GM12878 (cell line): Measurements from ENCODE around the gene WDR59. TPM values are rescaled to one million over a fixed set of nuclear protein-coding genes. Genes with fewer than 3 reads are reported as not detected.

Experiments
- ATAC-seq: fragments of 200-7000 bp; cut with Tn5 transposase; 3 replicates; pipeline ENCODE4 v1.9.1; 2020; ENCODE audit warnings: mild to moderate bottlenecking, moderate library complexity
- BruUV-seq: library from RNA; stranded (reverse); fragments of 400-500 nt; replicated peaks from 2 replicates; lab custom pipeline; 2021; lab: Mats Ljungman, UMichigan
- CTCF ChIA-PET: fragments of 300-600 bp; sonication (Branson Sonifier 250); formaldehyde crosslinking; extraction: SDS; loops from one replicate; lab custom pipeline; 2021; ENCODE audit warnings: inconsistent platforms; lab: Yijun Ruan, JAX
- POLR2A ChIA-PET: fragments of 350-600 bp; formaldehyde crosslinking; extraction: SDS; loops from one replicate; lab custom pipeline; 2021; ENCODE audit warnings: inconsistent platforms; lab: Charles Lee
- RAD21 ChIA-PET: fragments of 300-600 bp; sonication (Branson Sonifier 250); formaldehyde crosslinking; loops from one replicate; lab custom pipeline; 2023; ENCODE audit warnings: antibody characterized with exemption; ENCODE audit not compliant: unreplicated experiment; lab: Charles Lee
- SMC1A ChIA-PET: fragments of 300-600 bp; sonication (Branson Sonifier 250); formaldehyde crosslinking; loops from one replicate; lab custom pipeline; 2023; ENCODE audit not compliant: unreplicated experiment, uncharacterized antibody; lab: Charles Lee
- DNase-seq: peaks from one replicate; pipeline ENCODE4 v3.0.0-alpha.2; 2011; ENCODE audit warnings: low read depth, low spot score
- FAIRE-seq: peaks from 3 replicates; lab custom pipeline; 2011; peaks lifted over from hg19 to GRCh38; lab: Jason Lieb, UNC
- H2AFZ ChIP-seq: 2 replicates; pipeline ENCODE4 v1.6.0; 2011; ENCODE audit warnings: low read depth, low read length, control low read depth; ENCODE audit not compliant: control insufficient read depth
- H3K27ac ChIP-seq: 2 replicates; pipeline ENCODE4 v1.5.1; 2011; ENCODE audit warnings: control low read depth; ENCODE audit not compliant: control insufficient read depth, insufficient read depth
- H3K27me3 ChIP-seq, 2 experiments: replicated peaks in 1 of 2; 2 replicates each; pipeline versions ENCODE4 v1.6.0 to v1.6.1; 2011; ENCODE audit warnings: low read length in 1 of 2; ENCODE audit not compliant: control insufficient read depth in 2 of 2, insufficient read depth in 2 of 2
- H3K36me3 ChIP-seq, 2 experiments: 2 replicates each; pipeline ENCODE4 v1.5.1; 2011; ENCODE audit warnings: low read length in 1 of 2; ENCODE audit not compliant: control insufficient read depth in 2 of 2, insufficient read depth in 2 of 2
- H3K4me1 ChIP-seq: 2 replicates; pipeline ENCODE4 v1.6.1; 2011; ENCODE audit warnings: mild to moderate bottlenecking, low read length, moderate library complexity, mixed read lengths; ENCODE audit not compliant: control insufficient read depth, insufficient read depth
- H3K4me2 ChIP-seq: 2 replicates; pipeline ENCODE4 v1.6.0; 2011; ENCODE audit warnings: control low read depth; ENCODE audit not compliant: control insufficient read depth, insufficient read depth
- H3K4me3 ChIP-seq: fragments of 200-600 bp; sonication (generic); 2 replicates; pipeline ENCODE4 v1.5.1; 2016
- H3K79me2 ChIP-seq: 2 replicates; pipeline ENCODE4 v1.6.0; 2011; ENCODE audit warnings: low read length; ENCODE audit not compliant: control insufficient read depth, insufficient read depth
- H3K9ac ChIP-seq: 2 replicates; pipeline ENCODE4 v1.8.0; 2011; ENCODE audit warnings: low read length, control low read depth, mixed read lengths; ENCODE audit not compliant: control insufficient read depth, insufficient read depth
- H3K9me3 ChIP-seq: replicated peaks from 3 replicates; pipeline ENCODE4 v1.5.1; 2011; ENCODE audit warnings: mild to moderate bottlenecking, low read length; ENCODE audit not compliant: control insufficient read depth, insufficient read depth
- H4K20me1 ChIP-seq: 2 replicates; pipeline ENCODE4 v1.6.0; 2011; ENCODE audit not compliant: control insufficient read depth, insufficient read depth
- ETV6 ChIP-seq, 2 experiments: fragments of 450-650 bp in 1 of 2; IDR thresholded peaks in 1 of 2; conservative IDR thresholded peaks in 1 of 2; 2 replicates each; pipeline ENCODE4 v1.6.1; 2014; ENCODE audit warnings: antibody characterized with exemption in 1 of 2, borderline replicate concordance in 1 of 2, low read depth in 1 of 2, mild to moderate bottlenecking in 1 of 2, moderate library complexity in 1 of 2
- FOXM1 ChIP-seq: IDR thresholded peaks from 2 replicates; pipeline ENCODE4 v1.6.1; 2012; ENCODE audit warnings: low read depth, mild to moderate bottlenecking, inconsistent platforms, low read length, moderate library complexity
- GABPA ChIP-seq: IDR thresholded peaks from 2 replicates; pipeline ENCODE4 v1.6.1; 2014; ENCODE audit warnings: antibody characterized with exemption, low read depth, mild to moderate bottlenecking, inconsistent platforms
- JUNB ChIP-seq: IDR thresholded peaks from 2 replicates; pipeline ENCODE4 v1.6.1; 2016; ENCODE audit warnings: antibody characterized with exemption, mild to moderate bottlenecking
- JUND ChIP-seq: IDR thresholded peaks from 2 replicates; pipeline ENCODE4 v1.6.1; 2012; ENCODE audit warnings: low read depth, mild to moderate bottlenecking, low read length, improper control_type of control experiment, moderate library complexity
- MLLT1 ChIP-seq: fragments of 450-650 bp; IDR thresholded peaks from 2 replicates; pipeline ENCODE4 v1.6.1; 2016; ENCODE audit warnings: mild to moderate bottlenecking
- MTA3 ChIP-seq: IDR thresholded peaks from 2 replicates; pipeline ENCODE4 v1.6.1; 2012; ENCODE audit warnings: low read length, inconsistent platforms, borderline replicate concordance
- NR2F1 ChIP-seq: fragments of 450-650 bp; conservative IDR thresholded peaks from 2 replicates; pipeline ENCODE4 v1.6.1; 2017; ENCODE audit warnings: mild to moderate bottlenecking
- NRF1 ChIP-seq: conservative IDR thresholded peaks from 2 replicates; pipeline ENCODE4 v1.6.1; 2011; ENCODE audit warnings: mild to moderate bottlenecking, low read depth, low read length, improper control_type of control experiment
- RELB ChIP-seq: fragments of 450-650 bp; IDR thresholded peaks from 2 replicates; pipeline ENCODE4 v1.6.1; 2017; ENCODE audit warnings: low read depth, mild to moderate bottlenecking, moderate library complexity
- RUNX3 ChIP-seq: IDR thresholded peaks from 2 replicates; pipeline ENCODE4 v1.6.1; 2012; ENCODE audit warnings: low read length, inconsistent platforms
- STAT1 ChIP-seq: fragments of 450-650 bp; conservative IDR thresholded peaks from 2 replicates; pipeline ENCODE4 v1.6.1; 2014; ENCODE audit warnings: antibody characterized with exemption, mild to moderate bottlenecking
- YY1 ChIP-seq: IDR thresholded peaks from 2 replicates; pipeline ENCODE4 v1.6.1; 2011; ENCODE audit warnings: low read depth, mild to moderate bottlenecking, low read length
- ZSCAN29 ChIP-seq: fragments of 450-650 bp; IDR thresholded peaks from 2 replicates; pipeline ENCODE4 v1.6.1; 2017; ENCODE audit warnings: mild to moderate bottlenecking, moderate library complexity
- WGBS: methylation state at CpG from one replicate; pipeline ENCODE4 v1.1.6; 2016; ENCODE audit warnings: low lambda C conversion rate; ENCODE audit not compliant: insufficient replicate concordance, insufficient coverage; ENCODE audit errors: missing lambda C conversion rate; 5-methylcytosine and 5-hydroxymethylcytosine counted together
- in situ Hi-C: fragments of 300-500 bp; cut with MboI; formaldehyde crosslinking; loops from 9 replicates; pipeline ENCODE4 v1.14.3; 2018; ENCODE audit warnings: mixed read lengths
- intact Hi-C: fragments of 100-400 bp; cut with micrococcal nuclease; formaldehyde crosslinking; loops from one replicate; pipeline ENCODE4 v1.14.2; 2022; ENCODE audit not compliant: unreplicated experiment
- polyA plus RNA-seq, 11 experiments: library from polyadenylated mRNA; depleted of rRNA in 4 of 11; unstranded in 6 of 11; stranded (reverse) in 5 of 11; fragments of >200 nt; fragmentation: Nextera tagmentation in 4 of 11; fragmentation: Illumina TruSeq in 1 of 11; extraction: Ambion mirVana in 4 of 11; extraction: Trizol in 1 of 11; gene quantifications; 1 replicate in 1 of 11; 2 replicates in 10 of 11; pipeline versions ENCODE4 v1.2.1 to v1.2.3, GENCODE V29; 2011 to 2016; ENCODE audit warnings: inconsistent platforms in 2 of 11, missing spikeins in 2 of 11, low read depth in 1 of 11
- total RNA-seq, 4 experiments: library from RNA; depleted of rRNA in 3 of 4; stranded (reverse); fragments of >200 nt in 3 of 4; fragmentation: Illumina TruSeq in 1 of 4; extraction: Trizol in 1 of 4; gene quantifications; 2 replicates each; pipeline versions ENCODE4 v1.2.1 to v1.2.3, GENCODE V29; 2013 to 2021

The WDR59 gene
- total and polyA plus RNA-seq, 10 of the 15 experiments (the other 5 are each of a cell fraction or from before 2014, with no cell fraction given) = 9.7 to 78.4 (median 24.5) TPM

DNA sequence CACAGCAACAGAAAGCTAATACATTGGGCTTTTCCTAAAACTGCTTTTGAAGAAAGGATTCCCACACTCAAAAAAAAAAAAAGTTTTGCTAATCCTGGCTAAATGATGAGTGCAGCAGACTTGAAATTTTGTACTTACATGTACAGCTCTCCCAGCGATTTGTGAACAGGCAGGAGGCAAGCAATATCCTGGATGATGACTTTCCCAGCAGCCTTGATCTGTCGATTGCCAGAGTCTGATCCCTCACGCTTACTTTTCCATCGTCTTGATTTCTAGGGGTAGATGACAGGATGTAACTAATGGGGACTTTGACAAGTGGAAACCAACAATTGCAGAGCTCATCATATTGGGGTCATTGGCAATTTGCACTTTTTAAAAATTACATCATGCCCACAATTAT lies 91.4 kb downstream of the WDR59 start (continued):
- TF ChIP-seq JUND = no peak
- no peak for TF ChIP-seq GABPA
- no peak for TF ChIP-seq NRF1
- TF ChIP-seq RELB = no peak
- no peak for TF ChIP-seq YY1
- no peak for TF ChIP-seq STAT1
- no peak for TF ChIP-seq ZSCAN29

- ChIA-PET RAD21 (interaction anchor here (1.0 to 1.8 kb wide), 2 partner anchors 39 to 219 kb away, joined by 3 to 12 read pairs; no protein-coding TSS in a partner anchor), CTCF (interaction anchor here (1.9 kb wide), 1 partner anchor 30 kb away, joined by 11 read pairs; no protein-coding TSS in a partner anchor), SMC1A (interaction anchor here (0.7 to 2.0 kb wide), 4 partner anchors 30 to 218 kb away, joined by 3 to 9 read pairs (median 4); partner anchors contain the start of gene WDR59), POLR2A (interaction anchor here (0.6 kb wide), 1 partner anchor 10 kb away, joined by 9 read pairs; no protein-coding TSS in a partner anchor)
- no peaks in the 10 kb centered on the region for H3K79me2 ChIP-seq
- ATAC-seq = peak; percentile 96
- no peaks in the 10 kb centered on the region for H4K20me1 ChIP-seq
- in situ Hi-C loops (no loop called here), intact Hi-C loops (no loop called here)
- no peak overlapping the region for H3K4me2 ChIP-seq
- H3K4me1 ChIP-seq = peaks cover 6% of the 10 kb centered on the region; the same call in 1 of the 2 replicates
- DNase-seq = peak; percentile 34
- BruUV-seq = no TSS peak
- H3K9me3 ChIP-seq = no peaks in the 10 kb centered on the region
- peak; percentile 57 for FAIRE-seq
- peak overlapping the region; percentile 38; the same call in 1 of the 2 replicates for H3K27ac ChIP-seq
- no peaks in the 10 kb centered on the region for H3K27me3 ChIP-seq
- H3K9ac ChIP-seq = no peak overlapping the region
- H2AFZ ChIP-seq = no peak overlapping the region
- 51% methylated on average over 8 of the region's 8 CpGs for WGBS
- no peak overlapping the region for H3K4me3 ChIP-seq
- peaks cover 0 to 4% of the 10 kb centered on the region in 2 experiments; a peak in 2 of 4 replicates for H3K36me3 ChIP-seq
- TF ChIP-seq NR2F1 = no peak
- no peak for TF ChIP-seq MTA3
- peak; percentile 6; the same call in 1 of the 2 replicates for TF ChIP-seq RUNX3
- peak; percentile 58 for TF ChIP-seq JUNB
- TF ChIP-seq MLLT1 = no peak
- TF ChIP-seq FOXM1 = peak; percentile 29; the same call in 1 of the 2 replicates
- TF ChIP-seq GABPA = 0 out of 2 replicates have a peak, but pooled peaks have one; percentile 10
- peak in 1 of 2 experiments; percentile 50; a peak in 1 of 4 replicates for TF ChIP-seq ETV6 (conservative IDR thresholded peaks at IDR 0.05 in 1 of 2, IDR thresholded peaks at IDR 0.05 in 1 of 2; ENCODE audit: borderline replicate concordance in 1 of 2, low read depth in 1 of 2)
Measured at GRCh38 chr16:74892574-74893461, 92.1 kb downstream of the WDR59 start.
